GM18498 (cell line): ENCODE data around the gene TMEM271.

Source experiments
- ATAC-seq: cut with Tn5 transposase; IDR thresholded peaks from one replicate; pipeline ENCODE4 v1.9.1; 2021; ENCODE audit warnings: mild to moderate bottlenecking, moderate library complexity; ENCODE audit not compliant: unreplicated experiment

TMEM271 gene, protein sequence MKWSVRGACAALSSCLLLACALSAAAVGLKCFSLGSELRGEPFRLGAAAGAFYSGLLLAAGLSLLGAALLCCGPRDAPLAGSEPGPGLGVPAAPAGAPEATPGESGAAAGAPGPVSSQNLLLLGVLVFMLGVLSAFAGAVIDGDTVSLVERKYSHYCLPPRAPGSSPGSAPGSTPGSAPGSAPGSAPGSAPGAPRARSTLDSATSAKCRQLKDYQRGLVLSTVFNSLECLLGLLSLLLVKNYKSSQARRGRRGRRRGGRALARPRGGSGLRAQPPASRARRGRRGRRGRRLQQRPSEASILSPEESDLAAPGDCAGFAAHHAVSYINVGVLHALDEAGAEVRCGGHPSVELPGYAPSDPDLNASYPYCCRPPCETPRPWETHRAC

DNA sequence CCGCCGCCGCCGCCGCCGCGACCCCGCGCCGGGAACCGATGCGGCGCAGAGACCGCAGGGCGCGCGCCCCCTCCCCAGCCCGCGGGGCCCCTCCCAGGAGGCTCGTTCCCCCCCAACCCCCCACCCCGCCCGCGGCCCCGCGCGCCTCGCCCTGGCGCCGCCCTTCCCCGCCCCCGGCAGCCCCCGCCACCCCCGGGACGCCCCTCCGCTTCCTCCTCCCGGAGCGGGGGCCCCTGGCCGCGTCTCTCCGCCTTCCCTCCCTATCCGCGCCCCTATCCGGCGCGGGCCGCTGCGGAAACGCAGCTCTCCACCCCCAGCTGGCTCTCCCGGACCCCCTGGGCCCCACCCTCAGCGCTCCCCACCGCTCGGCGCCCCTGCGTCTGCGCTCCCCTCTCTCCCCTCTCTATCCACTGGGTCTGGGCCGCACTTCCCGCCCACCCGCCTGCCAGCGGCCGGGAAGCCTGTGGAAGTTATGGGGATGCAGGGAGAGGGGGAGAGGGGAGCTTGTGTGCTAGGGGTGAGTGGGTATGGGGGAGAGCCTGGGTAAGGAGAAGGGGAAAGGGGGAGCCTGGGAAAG lies at the start of gene TMEM271:
TSS of gene TMEM271 (minus strand) at position 51 of the 577 bp plus-strand sequence. CDS start 233 bp downstream, outside the sequence.
- no peak for ATAC-seq

DNA sequence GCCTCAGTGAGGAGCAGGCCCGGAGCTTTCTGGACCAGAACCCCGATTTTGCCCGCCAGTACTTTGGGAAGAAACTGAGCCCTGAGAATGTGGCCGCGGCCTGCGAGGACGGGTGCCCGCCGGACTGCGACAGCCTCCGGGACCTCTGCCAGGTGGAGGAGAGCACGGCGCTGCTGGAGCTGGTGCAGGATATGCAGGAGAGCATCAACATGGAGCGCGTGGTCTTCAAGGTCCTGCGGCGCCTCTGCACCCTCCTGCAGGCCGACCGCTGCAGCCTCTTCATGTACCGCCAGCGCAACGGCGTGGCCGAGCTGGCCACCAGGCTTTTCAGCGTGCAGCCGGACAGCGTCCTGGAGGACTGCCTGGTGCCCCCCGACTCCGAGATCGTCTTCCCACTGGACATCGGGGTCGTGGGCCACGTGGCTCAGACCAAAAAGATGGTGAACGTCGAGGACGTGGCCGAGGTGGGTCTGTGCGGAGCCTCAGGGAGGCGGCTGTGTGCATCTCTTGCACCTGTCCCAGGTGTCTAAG lies 49.6 kb upstream of the TMEM271 start:
- ATAC-seq, result no peak

DNA sequence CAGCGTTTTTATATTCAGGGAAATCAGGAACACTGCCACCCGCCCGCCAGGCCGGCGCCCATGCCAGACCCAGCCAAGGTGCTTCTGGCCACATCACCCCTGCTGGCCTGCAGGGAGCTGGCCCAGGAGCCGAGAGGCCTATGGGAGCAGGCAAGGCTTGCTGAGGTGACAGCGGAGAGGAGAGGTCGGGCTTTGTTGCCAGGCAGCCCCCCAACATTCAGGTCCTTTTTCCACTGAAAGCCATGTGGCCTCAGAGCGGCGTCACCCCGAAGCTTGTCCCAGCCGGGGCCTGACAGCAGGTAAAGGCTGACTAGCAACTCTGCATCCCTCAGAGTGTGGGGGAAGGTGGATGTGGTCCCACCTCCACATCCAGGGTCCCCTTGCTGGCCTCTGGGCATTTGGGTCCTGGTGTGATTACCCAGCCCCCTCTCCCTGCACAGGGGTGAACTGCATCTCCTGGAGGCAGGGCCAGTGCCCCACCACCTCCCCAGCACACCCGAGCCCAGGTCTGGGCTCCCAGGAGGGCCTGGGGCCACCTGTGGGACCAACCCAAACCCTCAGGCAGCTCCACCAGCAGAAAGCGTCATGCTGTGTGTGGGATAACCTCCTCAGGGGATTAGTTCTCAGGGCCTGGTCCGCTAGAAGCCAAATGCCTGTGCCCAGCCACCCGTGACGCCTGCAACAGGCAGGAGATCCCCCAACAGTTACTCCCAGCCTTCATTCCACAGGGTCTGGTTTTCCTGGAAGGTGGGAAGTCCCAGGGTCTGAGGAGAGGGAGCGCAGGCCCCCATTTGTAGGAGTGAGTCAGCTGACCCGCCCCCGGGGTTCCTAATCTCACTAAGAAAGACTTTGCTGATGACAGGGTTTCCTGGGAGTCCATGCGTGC lies 48.9 kb upstream of the TMEM271 start, which contains the start of gene PDE6B:
TSS of gene PDE6B (plus strand) at position 869 of the 886 bp plus-strand sequence. CDS start 54 bp downstream, outside the sequence.
- ATAC-seq, result no peak

- ATAC-seq, result no peak
Observed at GRCh38 chr4:623914-624566, 47.9 kb upstream of the TMEM271 start.

- ATAC-seq, result no peak
Observed at GRCh38 chr4:622996-623913, 47.2 kb upstream of the TMEM271 start.

GRCh38 chr4:622071-622995 lies 46.2 kb upstream of the TMEM271 start:
- no peak for ATAC-seq

DNA sequence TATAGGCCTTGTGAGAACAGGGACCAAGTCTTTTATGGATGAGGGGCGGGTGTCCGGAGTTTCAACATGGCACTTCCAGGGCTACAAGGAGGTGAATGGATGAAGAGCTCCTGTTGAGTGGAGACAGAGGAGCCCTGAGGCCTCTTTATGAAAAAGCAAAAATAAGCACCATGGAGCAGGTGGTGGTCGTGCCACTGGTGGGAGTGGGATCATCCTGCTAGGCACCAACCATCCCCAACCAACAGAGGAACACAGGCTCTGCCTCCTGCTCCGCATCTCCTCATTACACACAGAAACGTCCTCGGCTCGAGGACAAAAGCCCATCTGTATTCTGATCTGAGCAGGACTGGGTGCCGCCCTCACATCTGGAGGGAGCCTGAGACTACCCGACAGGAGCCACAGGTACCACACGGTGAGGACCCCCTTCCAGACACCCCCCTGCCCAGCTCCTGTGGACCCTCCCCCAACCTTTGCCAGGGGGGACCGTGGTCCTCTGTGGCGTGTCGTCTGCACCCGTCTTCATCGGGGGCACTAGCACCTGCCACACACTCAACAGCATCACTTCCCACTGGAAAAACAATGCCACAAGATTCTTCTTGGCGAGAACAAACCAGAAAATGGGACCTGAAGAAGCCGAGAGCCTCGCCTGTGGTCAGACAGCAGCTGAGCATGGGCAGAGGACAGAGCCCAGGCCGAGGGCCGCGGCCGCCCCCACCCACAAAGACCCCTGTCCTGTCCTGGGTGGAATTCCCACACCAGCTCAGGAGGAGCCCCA lies 45.4 kb upstream of the TMEM271 start:
- ATAC-seq, result no peak

DNA sequence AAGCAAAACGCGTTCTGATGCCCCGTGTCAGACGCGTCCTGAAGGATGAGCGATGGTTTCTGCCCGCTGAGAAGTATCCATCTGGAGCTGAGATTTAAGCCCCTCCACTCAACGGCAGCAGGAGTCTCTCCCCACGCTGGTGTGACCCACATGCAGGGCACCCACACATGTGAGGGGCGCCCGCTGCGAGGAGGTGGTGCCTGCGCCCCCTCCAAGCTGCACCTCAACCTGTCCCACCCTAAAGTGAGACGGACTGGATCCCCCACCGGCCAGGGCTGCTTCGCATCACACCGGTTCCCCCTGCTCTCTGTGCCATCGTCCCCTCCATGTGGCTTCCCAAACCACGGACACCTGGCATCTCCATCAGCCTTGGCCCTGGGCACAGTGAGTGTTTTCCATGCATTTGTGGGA lies 44.8 kb upstream of the TMEM271 start:
- ATAC-seq, result no peak

- ATAC-seq, result no peak
Observed at GRCh38 chr4:620201-620600, 44.1 kb upstream of the TMEM271 start.

- no peak for ATAC-seq
Observed at GRCh38 chr4:617644-618641, 41.8 kb upstream of the TMEM271 start.

DNA sequence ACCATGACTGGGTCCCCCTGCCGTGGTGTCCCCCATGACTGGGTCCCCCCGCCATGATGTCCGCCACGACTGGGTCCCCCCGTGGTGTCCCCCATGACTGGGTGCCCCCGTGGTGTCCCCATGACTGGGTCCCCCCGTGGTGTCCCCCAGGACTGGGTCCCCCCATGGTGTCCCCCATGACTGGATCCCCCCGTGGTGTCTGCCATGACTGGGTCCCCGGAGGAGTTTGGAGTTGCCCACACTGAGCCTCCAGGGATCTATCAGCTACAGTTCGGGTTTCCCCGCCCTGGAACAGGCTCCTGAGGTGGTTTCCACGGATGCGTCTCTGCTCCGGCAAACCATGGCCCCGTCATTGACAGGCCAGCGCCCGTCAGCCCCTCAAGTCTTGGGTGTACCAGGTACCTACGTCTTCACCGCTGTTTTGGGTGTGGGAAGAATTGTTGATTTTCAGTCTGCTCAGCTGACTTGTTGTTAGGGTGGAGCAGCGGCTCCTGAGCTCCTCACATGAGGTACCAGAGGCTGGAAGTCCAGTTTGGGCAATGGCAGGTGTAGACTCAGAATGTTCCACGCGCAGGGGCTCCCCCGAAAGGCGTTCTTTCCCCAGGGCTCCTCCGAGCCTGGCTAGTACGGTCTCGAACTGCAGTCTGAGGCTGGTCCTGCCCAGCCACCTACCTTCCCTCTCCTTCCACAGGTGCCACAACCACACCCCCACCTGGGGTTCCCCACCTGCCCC lies 41.0 kb upstream of the TMEM271 start:
- ATAC-seq, result no peak

GRCh38 chr4:616091-616490 lies 40.0 kb upstream of the TMEM271 start:
- no peak for ATAC-seq

DNA sequence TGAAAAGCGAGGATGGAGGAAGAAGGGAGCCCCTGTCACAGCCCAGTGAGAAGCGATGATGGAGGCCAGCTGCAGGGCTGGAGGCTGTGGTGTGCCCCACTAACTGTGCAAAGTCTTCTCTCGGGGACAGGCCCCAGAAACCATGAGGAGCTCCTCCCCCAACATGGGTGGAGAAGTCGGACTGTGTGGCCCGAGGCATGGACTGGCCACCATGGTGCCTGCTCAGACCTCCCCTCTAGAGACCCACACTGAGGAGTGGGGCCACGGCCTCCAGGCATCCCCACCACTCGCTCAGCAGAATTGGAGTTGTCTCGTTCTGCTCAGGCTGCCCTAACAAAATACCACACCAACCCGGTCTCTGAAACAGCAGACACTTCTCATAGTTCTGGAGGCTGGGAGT lies 37.0 kb upstream of the TMEM271 start:
- no peak for ATAC-seq

DNA sequence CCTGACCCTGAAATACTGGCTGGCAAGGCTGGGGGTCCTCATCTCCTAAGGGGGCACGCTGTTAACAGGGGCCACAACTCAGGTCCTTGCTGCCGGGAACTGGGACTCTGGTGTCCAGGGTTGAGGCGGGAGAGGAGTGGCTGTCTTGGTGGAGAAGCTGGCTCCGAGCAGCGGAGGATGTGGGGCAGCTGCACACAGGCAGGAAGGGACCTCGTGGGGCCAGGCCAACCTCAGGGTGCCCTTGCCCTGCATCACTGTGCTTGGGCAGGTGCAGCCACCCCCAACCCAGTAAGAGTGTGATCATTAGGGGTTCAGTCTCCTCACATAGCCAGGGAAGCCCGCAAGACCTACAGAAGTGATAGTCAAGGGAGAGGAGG lies 36.6 kb upstream of the TMEM271 start:
- no peak for ATAC-seq

DNA sequence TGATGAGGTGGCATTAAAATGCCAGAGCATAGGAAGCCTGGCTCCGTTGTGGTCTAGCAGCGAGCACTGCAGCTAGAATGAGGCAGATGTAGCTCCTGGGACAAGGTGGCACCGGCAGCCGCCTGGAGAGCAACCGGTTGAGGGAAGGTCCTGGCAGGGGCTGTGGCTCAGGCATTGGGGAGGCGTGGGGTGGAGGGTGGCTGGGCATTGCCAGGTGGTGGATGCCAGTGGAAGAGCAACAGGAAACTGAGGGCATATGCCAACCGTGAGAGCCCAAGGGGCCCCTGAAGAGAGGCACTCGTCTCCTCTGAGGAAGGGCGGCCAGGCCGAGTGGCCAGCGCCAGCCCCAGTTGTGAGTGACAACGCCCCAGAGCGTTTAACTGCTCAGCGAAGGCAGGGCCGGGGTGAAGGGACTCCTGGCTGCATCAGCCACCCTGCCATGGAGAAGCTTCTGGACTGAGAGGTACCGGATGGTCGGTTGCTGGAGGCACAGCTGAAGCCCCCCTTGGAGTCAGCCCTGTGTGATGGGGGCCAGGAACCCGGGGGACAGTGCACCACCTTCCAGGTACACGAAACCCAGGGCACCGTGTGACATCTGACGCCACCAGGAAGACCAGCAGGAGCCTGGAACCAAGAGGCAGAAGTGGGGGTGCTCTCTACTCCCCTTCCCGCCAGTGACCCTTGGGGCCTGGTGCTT lies 36.1 kb upstream of the TMEM271 start:
- no peak for ATAC-seq
